ENCODE measurements around the gene KCNK2. TPM values are rescaled to one million over a fixed set of nuclear protein-coding genes. Genes with fewer than 3 reads are reported as not detected.
A peak's percentile ranks its signal among the peaks of the same experiment; 100 is the strongest.

Gene KCNK2
- total and polyA plus RNA-seq, 2 of the 4 experiments (the other 2 are of a cell fraction): 45.9 to 86.9 TPM

GRCh38 chr1:215276582-215276981 is 194.0 kb downstream of the KCNK2 start:
- H3K36me3 ChIP-seq (ENCODE audit: control insufficient read depth, insufficient read depth, low read length): no peaks in the 10 kb centered on the region
- dilution Hi-C loops (cut with HindIII; ENCODE audit: low sequenced_read_pairs, unreplicated experiment) (no loop called here), in situ Hi-C loops (cut with MboI; ENCODE audit: low sequenced_read_pairs) (no loop called here), intact Hi-C loops (cut with micrococcal nuclease) (no loop called here)
- no peak overlapping the region; the same call in 1 of the 2 replicates for H2BK120ac ChIP-seq (ENCODE audit: low read depth, low read length)
- no peak overlapping the region for H3K56ac ChIP-seq (ENCODE audit: extremely low read depth, insufficient read depth, low read length)
- no peak for ATAC-seq (ENCODE audit: low read depth)
- H3K27ac ChIP-seq (ENCODE audit: insufficient read depth, low read length): no peak overlapping the region; the same call in 1 of the 2 replicates
- H2BK15ac ChIP-seq (ENCODE audit: low read depth, low read length): no peak overlapping the region
- no peak overlapping the region; the same call in 1 of the 2 replicates for H4K5ac ChIP-seq (ENCODE audit: low read depth, low read length)
- peak overlapping the region; percentile 9; the same call in 1 of the 2 replicates for H2BK20ac ChIP-seq (ENCODE audit: low read depth, low read length)
- ChIA-PET CTCF (no interaction called here), POLR2A (ENCODE audit: unreplicated experiment) (no interaction called here)
- no peak overlapping the region for H4K91ac ChIP-seq (ENCODE audit: insufficient read depth, low read depth, low read length)
- H4K8ac ChIP-seq (ENCODE audit: low read depth in 2 of 2, low read length in 2 of 2): no peak overlapping the region
- peak overlapping the region; percentile 16 for H3K18ac ChIP-seq (ENCODE audit: low read depth, low read length)
- no peak overlapping the region for H2AK9ac ChIP-seq (replicated peaks; ENCODE audit: low read depth, low read length, poor library complexity)
- no peak overlapping the region for H3K9ac ChIP-seq (ENCODE audit: low read depth, low read length)
- H3K14ac ChIP-seq (replicated peaks; ENCODE audit: low read depth, low read length): peak overlapping the region; percentile 20; the same call in 1 of the 2 replicates
- H2AK5ac ChIP-seq (ENCODE audit: low read depth, low read length): no peak overlapping the region
- no peak overlapping the region for H2BK5ac ChIP-seq (ENCODE audit: low read depth, low read length, poor library complexity, severe bottlenecking)
- no peak overlapping the region for H3K4me2 ChIP-seq (ENCODE audit: low read depth, low read length)
- no peak overlapping the region for H3K4me3 ChIP-seq (ENCODE audit: insufficient read depth, low read depth, low read length)
- H4K20me1 ChIP-seq (ENCODE audit: insufficient read depth, low read length): no peaks in the 10 kb centered on the region
- BruUV-seq (replicated peaks): no TSS peak
- DNase-seq: no peak
- H3K4me1 ChIP-seq (ENCODE audit: control insufficient read depth, insufficient read depth, low read length): peaks cover 9% of the 10 kb centered on the region
- WGBS, 2 experiments (ENCODE audit: extremely low coverage in 2 of 2, insufficient read length in 1 of 2): no CpG with 5 or more reads among the region's 1 CpG
- no peak overlapping the region for H3K23ac ChIP-seq (ENCODE audit: low read depth, low read length)
- H3K4ac ChIP-seq (ENCODE audit: low read depth, low read length): no peak overlapping the region; the same call in 1 of the 2 replicates
- no peak overlapping the region for H2AFZ ChIP-seq (replicated peaks; ENCODE audit: low read length, poor library complexity)
- no peaks in the 10 kb centered on the region; the same call in 1 of the 2 replicates for H3K9me3 ChIP-seq (ENCODE audit: control insufficient read depth, insufficient read depth, low read length)
- peaks cover 3% of the 10 kb centered on the region; the same call in 1 of the 2 replicates for H3K9me1 ChIP-seq (ENCODE audit: insufficient read depth, low read length)
- H3K27me3 ChIP-seq (ENCODE audit: control insufficient read depth, insufficient read depth, low read length): no peaks in the 10 kb centered on the region
- no peak for TF ChIP-seq MAFK (IDR thresholded peaks at IDR 0.05; ENCODE audit: low read depth, low read length)
- peak; percentile 18; the same call in 1 of the 2 replicates for TF ChIP-seq CEBPB (IDR thresholded peaks at IDR 0.05; ENCODE audit: low read depth, low read length)
- H3K79me1 ChIP-seq (ENCODE audit: low read depth in 1 of 2, low read length in 2 of 2): no peaks in the 10 kb centered on the region
